GM06990 (cell line): ENCODE data around the gene PI4KA.
"Not testable (repeated sequence)": the region's sequence is repeated elsewhere in the genome, so short reads cannot be mapped to it uniquely, and the experiment has no call there.

ENCODE experiments used
- DNase-seq: peaks from one replicate; pipeline ENCODE4 v3.0.0-alpha.2; 2011; ENCODE audit not compliant: insufficient read length; ENCODE audit errors: extremely low read depth
- H3K27me3 ChIP-seq: replicated peaks from 2 replicates; pipeline ENCODE4 v1.6.0; 2011; ENCODE audit warnings: low read length; ENCODE audit not compliant: control insufficient read depth, insufficient read depth
- H3K36me3 ChIP-seq: 2 replicates; pipeline ENCODE4 v1.5.1; 2011; ENCODE audit warnings: low read length; ENCODE audit not compliant: control insufficient read depth, insufficient read depth
- H3K4me3 ChIP-seq: replicated peaks from 2 replicates; pipeline ENCODE4 v1.5.1; 2011; ENCODE audit warnings: low read depth, mild to moderate bottlenecking, control low read depth, low read length
- TF ChIP-seq, protein P1 (sequence below): IDR thresholded peaks from 2 replicates; pipeline ENCODE4 v1.5.1; 2011; ENCODE audit warnings: low read length, control low read depth, mild to moderate bottlenecking, inconsistent platforms; ENCODE audit not compliant: insufficient read depth, poor library complexity, severe bottlenecking

PI4KA gene

DNA sequence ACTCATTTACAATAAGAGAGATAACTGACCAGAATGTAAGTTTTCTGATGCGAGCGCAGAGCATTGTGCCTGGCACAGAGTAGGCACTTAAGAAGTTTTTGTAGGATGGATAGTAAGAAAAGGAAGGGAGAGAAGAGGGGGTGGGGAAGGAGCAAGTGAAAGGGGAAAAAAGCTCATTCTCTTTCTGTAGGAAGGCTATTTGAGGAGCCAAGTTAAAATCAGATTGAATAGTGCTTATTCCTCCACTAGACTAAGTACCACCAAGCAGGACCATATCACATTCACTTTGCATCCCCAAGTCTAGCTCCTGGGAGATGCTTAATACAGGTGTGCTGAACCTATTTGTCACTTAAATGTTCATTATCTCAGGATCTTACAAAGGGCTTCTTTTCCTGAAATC lies 44.5 kb upstream of the PI4KA start:
- TF ChIP-seq, protein P1, sequence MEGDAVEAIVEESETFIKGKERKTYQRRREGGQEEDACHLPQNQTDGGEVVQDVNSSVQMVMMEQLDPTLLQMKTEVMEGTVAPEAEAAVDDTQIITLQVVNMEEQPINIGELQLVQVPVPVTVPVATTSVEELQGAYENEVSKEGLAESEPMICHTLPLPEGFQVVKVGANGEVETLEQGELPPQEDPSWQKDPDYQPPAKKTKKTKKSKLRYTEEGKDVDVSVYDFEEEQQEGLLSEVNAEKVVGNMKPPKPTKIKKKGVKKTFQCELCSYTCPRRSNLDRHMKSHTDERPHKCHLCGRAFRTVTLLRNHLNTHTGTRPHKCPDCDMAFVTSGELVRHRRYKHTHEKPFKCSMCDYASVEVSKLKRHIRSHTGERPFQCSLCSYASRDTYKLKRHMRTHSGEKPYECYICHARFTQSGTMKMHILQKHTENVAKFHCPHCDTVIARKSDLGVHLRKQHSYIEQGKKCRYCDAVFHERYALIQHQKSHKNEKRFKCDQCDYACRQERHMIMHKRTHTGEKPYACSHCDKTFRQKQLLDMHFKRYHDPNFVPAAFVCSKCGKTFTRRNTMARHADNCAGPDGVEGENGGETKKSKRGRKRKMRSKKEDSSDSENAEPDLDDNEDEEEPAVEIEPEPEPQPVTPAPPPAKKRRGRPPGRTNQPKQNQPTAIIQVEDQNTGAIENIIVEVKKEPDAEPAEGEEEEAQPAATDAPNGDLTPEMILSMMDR, result no peak
- no peak for DNase-seq
- Histone ChIP-seq H3K27me3 (no peaks in the 10 kb centered on the region; the same call in 1 of the 2 replicates), H3K36me3 (no peaks in the 10 kb centered on the region), H3K4me3 (no peak overlapping the region)

DNA sequence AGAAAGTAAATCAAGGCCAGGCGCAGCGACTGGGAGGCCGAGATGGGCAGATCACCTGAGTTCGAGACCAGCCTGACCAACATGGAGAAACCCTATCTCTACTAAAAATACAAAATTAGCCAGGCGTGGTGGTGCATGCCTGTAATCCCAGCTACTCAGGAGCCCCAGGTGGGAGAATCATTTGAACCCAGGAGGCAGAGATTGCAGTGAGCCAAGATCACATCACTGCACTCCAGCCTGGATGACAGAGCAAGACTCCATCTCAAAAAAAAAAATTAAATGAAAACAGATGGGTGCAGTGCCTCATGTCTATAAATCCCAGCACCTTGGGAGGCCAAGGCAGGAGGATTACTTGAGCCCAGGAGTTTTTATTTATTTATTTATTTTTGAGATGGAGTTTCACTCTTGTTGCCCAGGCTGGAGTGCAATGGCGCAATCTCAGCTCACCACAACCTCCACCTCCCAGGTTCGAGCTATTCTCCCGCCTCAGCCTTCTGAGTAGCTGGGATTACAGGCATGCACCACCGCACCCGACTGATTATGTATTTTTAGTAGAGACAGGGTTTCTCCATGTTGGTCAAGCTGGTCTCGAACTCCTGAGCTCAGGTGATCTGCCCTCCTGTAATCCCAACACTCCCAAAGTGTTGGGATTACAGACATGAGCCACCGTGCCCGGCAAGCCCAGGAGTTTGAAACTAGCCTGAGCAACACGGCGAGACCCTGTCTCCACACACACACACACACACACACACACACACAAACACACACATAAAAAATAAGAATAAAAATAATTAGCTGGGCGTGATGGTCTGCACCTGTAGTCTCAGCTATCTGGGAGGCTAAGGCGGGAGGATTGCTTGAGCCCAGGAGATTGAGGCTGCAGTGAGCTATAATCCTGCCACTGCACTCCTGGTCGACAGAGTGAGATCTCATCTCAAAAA lies 42.8 kb upstream of the PI4KA start:
- not testable (repeated sequence) for H3K36me3 ChIP-seq, H3K27me3 ChIP-seq, H3K4me3 ChIP-seq, DNase-seq

DNA sequence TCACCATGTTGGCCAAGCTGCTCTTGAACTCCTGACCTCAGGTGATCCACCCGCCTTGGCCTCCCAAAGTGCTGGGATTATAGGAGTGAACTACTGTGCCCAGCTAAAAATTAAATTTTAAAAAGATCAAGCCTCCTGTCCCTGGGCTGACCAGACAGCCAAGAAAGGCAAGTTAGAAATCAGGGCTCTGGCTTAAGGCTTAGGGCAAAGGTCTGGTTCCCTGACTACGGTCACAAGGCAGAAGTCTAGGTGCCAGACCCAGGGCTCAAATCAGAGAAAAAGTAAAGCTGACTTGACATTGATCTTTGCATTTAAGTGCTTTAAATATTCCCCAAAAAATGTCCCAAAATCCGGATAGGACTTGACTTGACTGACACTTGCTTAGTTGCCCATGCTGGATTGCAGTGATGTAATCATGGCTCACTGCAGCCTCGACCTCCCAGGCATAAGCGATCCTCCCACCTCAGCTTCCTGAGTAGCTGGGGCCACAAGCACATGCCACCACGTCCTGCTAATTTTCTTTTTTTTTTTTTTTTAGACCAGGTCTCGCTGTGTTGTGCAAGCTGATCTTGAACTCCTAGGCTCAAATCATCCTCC lies 41.3 kb upstream of the PI4KA start:
- Histone ChIP-seq H3K27me3 (no peaks in the 10 kb centered on the region; the same call in 1 of the 2 replicates), H3K36me3 (no peaks in the 10 kb centered on the region), H3K4me3 (no peak overlapping the region)
- no peak for DNase-seq
- TF ChIP-seq, protein P1, result no peak

DNA sequence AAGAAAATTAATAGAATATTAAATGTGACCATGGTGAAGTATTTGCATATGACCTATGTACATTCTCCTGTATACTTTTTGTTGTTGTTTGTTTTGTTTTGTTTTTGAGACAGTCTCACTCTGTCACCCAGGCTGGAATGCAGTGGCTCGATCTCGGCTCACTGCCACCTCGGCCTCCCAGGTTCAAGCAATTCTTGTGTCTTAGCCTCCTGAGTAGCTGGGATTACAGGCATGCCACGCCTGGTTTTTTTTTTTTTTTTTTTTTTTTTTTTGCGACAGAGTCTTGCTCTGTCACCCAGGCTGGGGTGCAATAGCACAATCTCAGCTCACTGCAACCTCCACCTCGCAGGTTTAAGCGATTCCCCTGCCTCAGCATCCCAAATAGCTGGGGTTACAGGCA lies 39.1 kb upstream of the PI4KA start:
- not testable (repeated sequence) for H3K4me3 ChIP-seq, H3K36me3 ChIP-seq, H3K27me3 ChIP-seq, DNase-seq

DNA sequence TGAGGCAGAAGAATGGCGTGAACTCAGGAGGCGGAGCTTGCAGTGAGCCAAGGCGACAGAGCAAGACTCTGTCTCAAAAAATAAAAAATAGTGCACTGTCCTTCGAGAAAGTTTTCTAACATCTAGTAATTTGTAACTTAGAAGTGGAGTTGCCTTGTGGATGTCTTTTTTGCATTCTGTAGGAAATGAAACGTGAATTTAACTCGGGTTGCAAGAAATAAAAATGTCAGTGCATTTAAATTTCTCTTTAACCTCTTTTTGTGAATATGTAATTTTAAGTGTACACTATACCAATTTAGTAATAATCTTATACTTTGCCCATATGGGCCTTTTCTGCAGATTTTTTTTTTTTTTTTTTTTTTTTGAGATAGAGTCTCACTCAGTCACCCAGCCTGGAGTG lies 32.4 kb upstream of the PI4KA start:
- Histone ChIP-seq H3K4me3 (no peak overlapping the region), H3K27me3 (no peaks in the 10 kb centered on the region), H3K36me3 (peaks cover 3% of the 10 kb centered on the region)
- TF ChIP-seq, protein P1, result no peak
- DNase-seq, result no peak

DNA sequence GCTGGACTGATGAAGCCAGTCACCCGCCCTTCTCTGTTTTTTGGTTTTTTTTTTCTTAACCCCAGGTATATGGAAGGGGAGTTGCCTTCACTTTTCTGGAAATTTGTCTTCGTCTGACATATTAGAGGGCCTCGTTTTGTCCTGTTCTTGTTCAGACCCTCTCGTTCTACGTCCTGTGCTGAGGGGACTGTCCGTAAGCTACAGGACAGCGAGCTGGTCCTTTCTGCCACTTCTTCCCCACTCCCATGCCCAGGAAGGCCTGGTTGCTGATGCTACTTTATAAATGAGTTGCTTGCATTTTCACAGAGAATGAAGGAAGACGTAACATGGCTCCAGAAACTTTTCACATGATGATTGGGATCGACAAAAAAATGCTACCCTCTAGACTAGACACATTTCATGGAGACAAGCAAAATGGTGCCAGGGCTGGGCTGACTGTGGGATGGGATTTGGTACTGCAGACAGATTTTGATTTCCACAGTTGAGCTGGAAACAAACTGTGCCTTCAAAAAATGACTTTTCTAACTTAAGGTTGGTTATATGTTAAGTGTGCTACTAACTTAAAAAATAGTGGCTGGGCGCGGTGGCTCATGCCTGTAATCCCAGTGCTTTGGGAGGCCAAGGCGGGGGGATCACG lies 31.4 kb upstream of the PI4KA start:
- H3K36me3 ChIP-seq, result peaks cover 3% of the 10 kb centered on the region

More for the DNA sequence above, 31.4 kb upstream of the PI4KA start:
- TF ChIP-seq, protein P1, result no peak
- DNase-seq, result no peak
- no peak overlapping the region for H3K4me3 ChIP-seq
- no peaks in the 10 kb centered on the region for H3K27me3 ChIP-seq
